ENCODE measurements around the gene LSM3. TPM values are rescaled to one million over a fixed set of nuclear protein-coding genes. Genes with fewer than 3 reads are reported as not detected.

Gene LSM3
- total RNA-seq, 1 experiment from 2014 or later: 17.4 TPM

GRCh38 chr3:14216257-14217048 lies 37.8 kb downstream of the LSM3 start:
- DNase-seq (ENCODE audit: low read depth, low spot score) (no peak), ATAC-seq (peak; percentile 78)
- TF ChIP-seq CTCF (IDR thresholded peaks at IDR 0.05 in 2 of 3, conservative IDR thresholded peaks at IDR 0.05 in 1 of 3; ENCODE audit: borderline replicate concordance in 1 of 3, insufficient read depth in 1 of 3, low read depth in 2 of 3, low read length in 2 of 3): peak in 2 of 3 experiments; percentile 26 to 44; a peak in 4 of 6 replicates
- TF ChIP-seq JUND (IDR thresholded peaks at IDR 0.05): no peak
- no peaks in the 10 kb centered on the region for H3K36me3 ChIP-seq (ENCODE audit: control insufficient read depth in 1 of 2, insufficient read depth in 2 of 2, low read length in 2 of 2)
- POLR2A ChIA-PET: no interaction called here
- H3K27ac ChIP-seq (ENCODE audit: low read depth, low read length): no peak overlapping the region
- H3K9me3 ChIP-seq (ENCODE audit: control insufficient read depth in 1 of 2, insufficient read depth in 1 of 2, low read depth in 1 of 2, low read length in 2 of 2): no peaks in the 10 kb centered on the region
- no peaks in the 10 kb centered on the region for H3K9me2 ChIP-seq (ENCODE audit: insufficient read depth)
- CTCF ChIA-PET: interaction anchor here (5.1 kb wide), 1 partner anchor 13 kb away, joined by 20 read pairs; no protein-coding TSS in a partner anchor
- no peak overlapping the region for H3K4me3 ChIP-seq (replicated peaks in 1 of 2; ENCODE audit: low read depth in 1 of 2, low read length in 2 of 2)
- H3K9ac ChIP-seq (ENCODE audit: low read length): no peak overlapping the region
- no TSS peak for BruUV-seq (replicated peaks)
- no peaks in the 10 kb centered on the region for H3K79me2 ChIP-seq (ENCODE audit: insufficient read depth, low read length)
- intact Hi-C loops (cut with micrococcal nuclease): no loop called here
- H4K20me1 ChIP-seq (ENCODE audit: insufficient read depth): no peaks in the 10 kb centered on the region
- H3K4me1 ChIP-seq (ENCODE audit: control insufficient read depth in 1 of 2, insufficient read depth in 2 of 2, low read length in 2 of 2): no peaks in the 10 kb centered on the region
- no peak overlapping the region for H3K4me2 ChIP-seq (ENCODE audit: low read length)
- no peaks in the 10 kb centered on the region for H3K27me3 ChIP-seq (ENCODE audit: insufficient read depth, low read length)
- no peak overlapping the region for H2AFZ ChIP-seq (ENCODE audit: low read depth, low read length, poor library complexity, severe bottlenecking)
- RAD21 ChIA-PET (ENCODE audit: low non-redundant PET in 1 of 2, low total read pairs in 2 of 2, uncharacterized antibody in 2 of 2, unreplicated experiment in 2 of 2): no interaction called here

GRCh38 chr3:14218355-14218754 lies 39.7 kb downstream of the LSM3 start:
- Histone ChIP-seq H3K4me3 (replicated peaks in 1 of 2; ENCODE audit: low read depth in 1 of 2, low read length in 2 of 2) (no peak overlapping the region), H3K36me3 (ENCODE audit: control insufficient read depth in 1 of 2, insufficient read depth in 2 of 2, low read length in 2 of 2) (no peaks in the 10 kb centered on the region), H4K20me1 (ENCODE audit: insufficient read depth) (no peaks in the 10 kb centered on the region), H2AFZ (ENCODE audit: low read depth, low read length, poor library complexity, severe bottlenecking) (no peak overlapping the region), H3K79me2 (ENCODE audit: insufficient read depth, low read length) (no peaks in the 10 kb centered on the region), H3K4me1 (ENCODE audit: control insufficient read depth in 1 of 2, insufficient read depth in 2 of 2, low read length in 2 of 2) (no peaks in the 10 kb centered on the region), H3K27ac (ENCODE audit: low read depth, low read length) (no peak overlapping the region), H3K9me2 (ENCODE audit: insufficient read depth) (no peaks in the 10 kb centered on the region), H3K9ac (ENCODE audit: low read length) (no peak overlapping the region), H3K9me3 (ENCODE audit: control insufficient read depth in 1 of 2, insufficient read depth in 1 of 2, low read depth in 1 of 2, low read length in 2 of 2) (no peaks in the 10 kb centered on the region), H3K27me3 (ENCODE audit: insufficient read depth, low read length) (no peaks in the 10 kb centered on the region), H3K4me2 (ENCODE audit: low read length) (no peak overlapping the region)
- no peak for ATAC-seq
- ChIA-PET CTCF (interaction anchor here (0.6 to 5.1 kb wide), 2 partner anchors 15 to 328 kb away, joined by 3 to 20 read pairs; no protein-coding TSS in a partner anchor), POLR2A (interaction anchor here (1.3 kb wide), 1 partner anchor 39 kb away, joined by 3 read pairs; the partner anchor contains the start of gene LSM3), RAD21 (ENCODE audit: low non-redundant PET in 1 of 2, low total read pairs in 2 of 2, uncharacterized antibody in 2 of 2, unreplicated experiment in 2 of 2) (no interaction called here)
- no peak for DNase-seq (ENCODE audit: low read depth, low spot score)
- BruUV-seq (replicated peaks): no TSS peak
- intact Hi-C loops (cut with micrococcal nuclease): no loop called here
- TF ChIP-seq ATF3 (IDR thresholded peaks at IDR 0.05) (no peak), EZH2 (IDR thresholded peaks at IDR 0.05) (no peak), CBX3 (IDR thresholded peaks at IDR 0.05; ENCODE audit: low read depth) (no peak), MAX (IDR thresholded peaks at IDR 0.05) (no peak), ZBTB33 (IDR thresholded peaks at IDR 0.05; ENCODE audit: extremely low read depth, insufficient replicate concordance, low read length) (no peak), FOSL1 (IDR thresholded peaks at IDR 0.05; ENCODE audit: low read depth) (no peak), EZH2phosphoT487 (IDR thresholded peaks at IDR 0.05; ENCODE audit: borderline replicate concordance) (no peak), SP1 (IDR thresholded peaks at IDR 0.05; ENCODE audit: low read depth) (no peak), CTCF (IDR thresholded peaks at IDR 0.05 in 2 of 3, conservative IDR thresholded peaks at IDR 0.05 in 1 of 3; ENCODE audit: borderline replicate concordance in 1 of 3, insufficient read depth in 1 of 3, low read depth in 2 of 3, low read length in 2 of 3) (no peak), CEBPB (IDR thresholded peaks at IDR 0.05; ENCODE audit: low read depth) (no peak), SRF (IDR thresholded peaks at IDR 0.05; ENCODE audit: low read depth) (no peak)

All from HCT116 (cell line).